Common myeloid progenitor, CD34-positive (primary cell): Measurements from ENCODE around the gene MS4A5.
A peak's percentile ranks its signal among the peaks of the same experiment; 100 is the strongest.

Experiments
- CTCF ChIA-PET: fragments of 350-600 bp; sonication (Branson Sonifier 250); formaldehyde crosslinking; loops from one replicate; lab custom pipeline; 2021; ENCODE audit warnings: antibody characterized with exemption; lab: Charles Lee
- POLR2A ChIA-PET: fragments of 350-600 bp; sonication (Branson Sonifier 250); formaldehyde crosslinking; loops from one replicate; lab custom pipeline; 2021; ENCODE audit warnings: antibody characterized with exemption; lab: Charles Lee
- DNase-seq, 3 donors: peaks; one replicate each; pipeline versions ENCODE4 v3.0.0 to v3.0.0-alpha.2; 2013
- H3K27ac ChIP-seq, 2 experiments: 1 replicate in 1 of 2; 2 replicates in 1 of 2; pipeline ENCODE4 v1.7.0; 2013; ENCODE audit warnings: inconsistent platforms in 2 of 2, low read length in 2 of 2, mild to moderate bottlenecking in 2 of 2, low read depth in 1 of 2, moderate library complexity in 1 of 2; ENCODE audit not compliant: severe bottlenecking in 2 of 2, insufficient read depth in 1 of 2, poor library complexity in 1 of 2
- H3K27me3 ChIP-seq, 5 experiments: replicated peaks in 2 of 5; 1 replicate in 3 of 5; 2 replicates in 2 of 5; pipeline versions ENCODE4 v1.6.1 to v1.7.0; 2013; ENCODE audit warnings: low read length in 4 of 5, mild to moderate bottlenecking in 2 of 5, moderate library complexity in 2 of 5, inconsistent platforms in 1 of 5; ENCODE audit not compliant: insufficient read depth in 5 of 5, control insufficient read depth in 4 of 5
- H3K36me3 ChIP-seq, 4 experiments: 1 replicate in 2 of 4; 2 replicates in 2 of 4; pipeline versions ENCODE4 v1.6.1 to v1.7.0; 2013; ENCODE audit warnings: low read length in 3 of 4, control low read depth in 1 of 4, mild to moderate bottlenecking in 1 of 4; ENCODE audit not compliant: control insufficient read depth in 4 of 4, insufficient read depth in 4 of 4
- H3K4me1 ChIP-seq, 4 experiments: 1 replicate in 3 of 4; 2 replicates in 1 of 4; pipeline versions ENCODE4 v1.6.1 to v1.7.1; 2013; ENCODE audit warnings: low read length in 3 of 4, mild to moderate bottlenecking in 3 of 4, control low read depth in 1 of 4, inconsistent platforms in 1 of 4, moderate library complexity in 1 of 4; ENCODE audit not compliant: control insufficient read depth in 4 of 4, insufficient read depth in 4 of 4; ENCODE audit errors: control extremely low read depth in 1 of 4
- H3K4me3 ChIP-seq, 7 experiments: 1 replicate in 4 of 7; 2 replicates in 3 of 7; pipeline versions ENCODE4 v1.5.1 to v1.7.0; 2013; ENCODE audit warnings: mild to moderate bottlenecking in 7 of 7, low read length in 6 of 7, moderate library complexity in 6 of 7, inconsistent platforms in 2 of 7, low read depth in 2 of 7, control low read depth in 1 of 7; ENCODE audit not compliant: insufficient read depth in 4 of 7, control insufficient read depth in 1 of 7; ENCODE audit errors: extremely low read depth in 1 of 7
- H3K9me3 ChIP-seq, 5 experiments: 1 replicate in 4 of 5; 2 replicates in 1 of 5; pipeline versions ENCODE4 v1.6.1 to v1.7.1; 2013; ENCODE audit warnings: low read length in 4 of 5, mild to moderate bottlenecking in 2 of 5, inconsistent platforms in 1 of 5, low read depth in 1 of 5, moderate library complexity in 1 of 5; ENCODE audit not compliant: control insufficient read depth in 4 of 5, insufficient read depth in 2 of 5; ENCODE audit errors: control extremely low read depth in 1 of 5
- WGBS: methylation state at CpG from one replicate; pipeline ENCODE4 v1.1.5; 2013; ENCODE audit not compliant: insufficient coverage; 5-methylcytosine and 5-hydroxymethylcytosine counted together

Gene MS4A5

DNA sequence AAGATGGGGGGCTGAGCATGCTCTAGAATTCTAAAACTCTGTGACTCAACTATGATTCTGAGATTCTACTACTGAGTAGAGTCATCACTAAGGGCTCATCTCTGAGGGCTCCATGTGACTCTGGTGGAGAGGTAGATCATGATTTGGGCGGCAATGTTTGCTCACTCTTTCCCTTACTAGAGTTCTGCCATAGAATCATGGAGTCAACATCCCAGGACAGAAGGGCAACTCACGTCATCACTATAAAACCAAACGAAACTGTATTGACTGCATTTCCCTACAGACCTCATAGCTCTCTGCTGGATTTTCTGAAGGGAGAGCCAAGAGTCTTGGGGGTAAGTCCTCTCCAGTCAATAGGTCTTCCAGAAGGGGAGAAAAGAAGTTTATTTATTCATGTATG, 33.0 kb upstream of the MS4A5 start, which contains the start of gene MS4A14:
Gene MS4A14 (plus strand): TSS at position 78 of the 400 bp plus-strand sequence. CDS start 120 bp downstream, at position 198.
- DNase-seq = no peak
- Histone ChIP-seq H3K9me3 (no peaks in the 10 kb centered on the region), H3K27me3 (no peaks in the 10 kb centered on the region), H3K36me3 (no peaks in the 10 kb centered on the region), H3K4me3 (peak within 1 kb of the TSS in 1 of 7 experiments; percentile 18), H3K27ac (no peak within 1 kb of the TSS), H3K4me1 (peaks cover 2 to 16% (median 9%) of the 10 kb centered on the region in 4 experiments)
- 100% methylated on average over 1 of the region's 3 CpGs for WGBS
- CTCF ChIA-PET = interaction anchor here (1.0 to 1.4 kb wide), 2 partner anchors 34 to 109 kb away, joined by 3 read pairs; no protein-coding TSS in a partner anchor
- POLR2A ChIA-PET = no interaction called here

- 0% methylated on average over 1 of the region's 1 CpG for WGBS
- Histone ChIP-seq H3K4me3 (peak overlapping the region in 1 of 7 experiments; percentile 18), H3K4me1 (peaks cover 2 to 16% (median 9%) of the 10 kb centered on the region in 4 experiments), H3K9me3 (peaks cover 0 to 2% (median 0%) of the 10 kb centered on the region in 5 experiments), H3K27ac (no peak overlapping the region), H3K36me3 (no peaks in the 10 kb centered on the region), H3K27me3 (no peaks in the 10 kb centered on the region)
- ChIA-PET POLR2A (no interaction called here), CTCF (interaction anchor here (0.5 to 1.4 kb wide), 4 partner anchors 8 to 108 kb away, joined by 3 to 4 read pairs (median 4); no protein-coding TSS in a partner anchor)
- DNase-seq = peak; percentile 16 to 80 (median 70)
Measured at GRCh38 chr11:60396799-60397198, 32.6 kb upstream of the MS4A5 start.

GRCh38 chr11:60420015-60420414, 9.4 kb upstream of the MS4A5 start:
- Histone ChIP-seq H3K9me3 (peaks cover 0 to 6% (median 0%) of the 10 kb centered on the region in 5 experiments), H3K27ac (no peak overlapping the region), H3K36me3 (no peaks in the 10 kb centered on the region), H3K4me3 (no peak overlapping the region), H3K27me3 (no peaks in the 10 kb centered on the region), H3K4me1 (no peaks in the 10 kb centered on the region)
- POLR2A ChIA-PET = no interaction called here
- WGBS = 0% methylated on average over 1 of the region's 2 CpGs
- no peak for DNase-seq
- CTCF ChIA-PET = interaction anchor here (1.8 kb wide), 1 partner anchor 22 kb away, joined by 4 read pairs; no protein-coding TSS in a partner anchor

GRCh38 chr11:60422609-60423008, 6.8 kb upstream of the MS4A5 start:
- Histone ChIP-seq H3K27ac (no peak overlapping the region), H3K4me3 (no peak overlapping the region), H3K36me3 (no peaks in the 10 kb centered on the region), H3K9me3 (peaks cover 0 to 6% (median 0%) of the 10 kb centered on the region in 5 experiments), H3K4me1 (no peaks in the 10 kb centered on the region), H3K27me3 (no peaks in the 10 kb centered on the region)
- POLR2A ChIA-PET = no interaction called here
- WGBS = no CpG with 5 or more reads among the region's 1 CpG
- DNase-seq = no peak
- CTCF ChIA-PET = no interaction called here

GRCh38 chr11:60428517-60428916, 855 bp upstream of the MS4A5 start:
- Histone ChIP-seq H3K4me3 (no peak overlapping the region), H3K36me3 (no peaks in the 10 kb centered on the region), H3K27ac (no peak overlapping the region), H3K4me1 (no peaks in the 10 kb centered on the region), H3K9me3 (no peaks in the 10 kb centered on the region), H3K27me3 (no peaks in the 10 kb centered on the region)
- POLR2A ChIA-PET = no interaction called here
- peak in 2 of 3 donors; percentile 42 to 55 for DNase-seq
- 0% methylated on average over 1 of the region's 2 CpGs for WGBS
- CTCF ChIA-PET = no interaction called here

DNA sequence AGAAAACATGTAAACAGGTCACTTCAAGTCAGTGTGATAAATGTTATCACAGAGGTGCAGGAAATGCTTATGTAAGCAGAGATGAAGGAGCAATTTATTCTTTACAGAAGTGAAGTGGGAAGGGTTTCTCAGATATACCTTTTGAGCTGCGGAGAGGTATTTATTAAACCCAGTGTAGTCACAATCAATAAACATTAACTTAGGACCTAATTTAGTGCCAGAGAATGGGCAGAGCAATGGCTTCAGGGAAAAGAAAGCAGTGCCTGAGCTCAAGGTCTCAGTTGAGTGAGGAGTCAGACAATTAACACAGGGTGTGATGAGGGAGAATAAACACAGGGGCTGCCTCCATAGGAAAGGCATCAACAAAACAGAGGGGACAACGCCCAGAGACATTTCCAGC, 1.9 kb downstream of the MS4A5 start:
- no peak for DNase-seq
- H3K27me3 ChIP-seq = no peaks in the 10 kb centered on the region
- POLR2A ChIA-PET = no interaction called here
- H3K9me3 ChIP-seq = no peaks in the 10 kb centered on the region
- CTCF ChIA-PET = no interaction called here
- no peak overlapping the region for H3K4me3 ChIP-seq
- no peaks in the 10 kb centered on the region for H3K36me3 ChIP-seq
- WGBS = 100% methylated on average over 1 of the region's 2 CpGs
- H3K27ac ChIP-seq = no peak overlapping the region
- H3K4me1 ChIP-seq = no peaks in the 10 kb centered on the region

DNA sequence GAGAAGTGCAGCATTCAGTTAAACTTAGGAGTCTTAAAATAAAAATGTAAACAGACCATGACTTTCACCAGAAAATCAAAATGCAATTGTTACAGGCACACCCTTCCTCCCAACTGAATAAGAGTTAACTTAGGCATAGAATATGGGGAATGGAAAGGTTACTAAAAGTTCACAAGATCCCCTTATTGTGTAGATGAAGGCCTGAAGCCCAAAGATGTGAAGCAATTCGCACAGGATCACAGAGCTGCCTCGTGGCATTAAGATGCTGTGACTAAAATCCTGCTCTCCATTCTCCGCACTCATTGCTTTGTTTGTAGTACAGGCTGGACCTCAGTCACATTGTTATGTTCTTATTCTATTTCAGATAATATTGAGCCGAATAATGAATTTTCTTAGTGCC, 4.0 kb downstream of the MS4A5 start:
- Histone ChIP-seq H3K4me3 (no peak overlapping the region), H3K27ac (no peak overlapping the region), H3K4me1 (no peaks in the 10 kb centered on the region), H3K36me3 (no peaks in the 10 kb centered on the region), H3K9me3 (no peaks in the 10 kb centered on the region), H3K27me3 (no peaks in the 10 kb centered on the region)
- CTCF ChIA-PET = no interaction called here
- DNase-seq = no peak
- WGBS = 100% methylated on average over 3 of the region's 4 CpGs
- POLR2A ChIA-PET = no interaction called here
